GM21576 (cell line): ENCODE results near the gene ITGB7.
"Not testable (repeated sequence)": the region's sequence is repeated elsewhere in the genome, so short reads cannot be mapped to it uniquely, and the experiment has no call there.

Experiments
- ATAC-seq: cut with Tn5 transposase; IDR thresholded peaks from one replicate; pipeline ENCODE4 v1.9.1; 2021; ENCODE audit warnings: mild to moderate bottlenecking, moderate library complexity; ENCODE audit not compliant: unreplicated experiment

Gene ITGB7

DNA sequence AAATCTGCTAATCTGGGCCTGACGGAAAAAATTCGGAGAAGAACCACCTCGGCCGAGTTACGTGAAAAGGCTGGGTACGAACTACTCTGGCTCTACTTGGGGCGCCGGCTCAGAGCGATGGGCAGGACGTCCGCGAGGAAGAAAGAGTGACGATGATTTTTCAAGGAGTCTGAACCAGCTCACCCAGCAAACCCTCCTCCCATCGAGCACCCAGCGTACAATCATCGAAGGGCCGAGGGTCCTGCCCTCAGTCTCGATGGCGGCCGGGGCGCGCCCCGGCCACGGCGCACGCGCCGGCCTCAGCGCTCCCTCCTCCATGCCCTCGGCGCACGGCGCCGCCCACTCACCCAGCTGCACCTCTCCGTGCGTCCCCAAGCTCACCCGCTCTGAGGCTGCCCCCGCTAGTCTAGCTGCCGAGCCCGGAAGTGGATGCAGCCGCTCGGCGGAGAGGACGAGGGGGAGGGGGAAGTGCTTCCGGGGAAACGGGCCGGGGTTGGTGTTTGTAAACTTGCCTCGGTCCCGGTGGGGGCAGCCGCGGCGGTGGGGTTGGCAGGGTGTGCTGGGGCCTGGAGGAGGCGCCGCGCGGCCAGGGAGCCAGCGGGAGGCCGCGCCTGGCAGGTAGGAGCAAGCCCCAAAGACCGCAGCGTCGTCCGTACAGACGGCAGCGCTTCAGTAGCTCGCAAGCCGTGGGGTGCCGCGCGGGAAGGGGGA, 26.7 kb downstream of the ITGB7 start, which contains the start of the genes CSAD and ZNF740:
CSAD (minus strand) TSS at position 706 of the 711 bp plus-strand sequence. CDS start 7,455 bp downstream, outside the sequence.
ZNF740 (plus strand) TSS at position 503 of the 711 bp plus-strand sequence. CDS start 1,262 bp downstream, outside the sequence.
- peak; percentile 89 for ATAC-seq

DNA sequence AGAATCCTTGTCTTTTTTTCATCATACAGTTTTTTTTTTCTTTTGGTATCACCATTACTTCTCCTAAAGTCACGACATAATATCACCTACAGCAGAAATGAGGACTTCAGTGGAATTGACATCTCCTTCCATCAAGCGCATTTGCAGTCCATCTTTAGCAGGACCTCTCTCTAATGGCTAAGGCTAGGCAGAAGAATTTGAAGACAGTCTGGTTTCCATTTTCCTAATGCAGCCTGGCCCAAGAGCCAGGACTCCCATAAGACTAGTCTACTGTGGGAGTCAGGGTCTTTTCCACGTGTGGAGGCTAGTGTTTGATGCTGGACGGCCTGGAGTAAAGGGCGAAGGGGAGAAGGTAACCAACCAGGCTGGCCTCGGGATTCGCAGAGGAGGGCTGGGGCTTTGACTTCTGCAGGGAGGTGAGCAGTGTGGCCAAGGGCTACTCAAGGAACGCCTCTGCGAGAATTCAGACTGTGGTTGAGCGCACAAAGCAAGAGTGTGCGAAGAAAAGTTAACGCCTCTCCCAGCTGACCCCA, 27.3 kb downstream of the ITGB7 start:
- peak; percentile 8 for ATAC-seq

DNA sequence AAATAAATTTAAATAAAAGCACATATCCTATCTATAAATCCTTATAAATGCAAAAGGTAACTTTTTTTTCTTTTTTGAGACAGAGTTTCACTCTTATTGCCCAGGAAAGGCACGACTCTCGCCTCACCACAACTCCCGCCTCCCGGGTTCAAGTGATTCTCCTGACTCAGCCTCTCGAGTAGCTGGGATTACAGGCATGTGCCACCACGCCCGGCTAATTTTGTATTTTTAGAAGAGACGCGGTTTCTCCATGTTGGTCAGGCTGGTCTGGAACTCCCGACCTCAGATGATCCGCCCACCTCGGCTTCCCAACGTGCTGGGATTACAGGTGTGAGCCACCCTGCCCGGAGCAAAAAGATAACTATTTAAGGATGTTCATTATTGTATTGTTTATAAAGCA, 28.2 kb downstream of the ITGB7 start:
- not testable (repeated sequence) for ATAC-seq

DNA sequence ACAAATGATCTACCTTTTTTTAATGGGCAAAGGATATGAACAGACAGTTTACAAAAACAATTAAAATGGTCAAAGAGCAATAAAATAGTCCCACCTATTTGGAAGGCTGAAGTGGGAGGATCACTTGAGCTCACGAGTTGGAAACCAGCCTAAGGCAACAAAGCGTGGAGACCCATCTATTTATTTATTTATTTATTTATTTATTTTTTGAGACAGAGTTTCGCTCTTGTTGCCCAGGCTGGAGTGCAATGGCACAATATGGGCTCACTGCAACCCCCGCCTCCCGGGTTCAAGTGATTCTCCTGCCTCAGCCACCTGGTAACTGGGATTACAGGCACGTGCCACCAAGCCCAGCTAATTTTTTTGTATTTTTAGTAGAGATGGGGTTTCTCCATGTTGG, 29.6 kb downstream of the ITGB7 start:
- not testable (repeated sequence) for ATAC-seq

DNA sequence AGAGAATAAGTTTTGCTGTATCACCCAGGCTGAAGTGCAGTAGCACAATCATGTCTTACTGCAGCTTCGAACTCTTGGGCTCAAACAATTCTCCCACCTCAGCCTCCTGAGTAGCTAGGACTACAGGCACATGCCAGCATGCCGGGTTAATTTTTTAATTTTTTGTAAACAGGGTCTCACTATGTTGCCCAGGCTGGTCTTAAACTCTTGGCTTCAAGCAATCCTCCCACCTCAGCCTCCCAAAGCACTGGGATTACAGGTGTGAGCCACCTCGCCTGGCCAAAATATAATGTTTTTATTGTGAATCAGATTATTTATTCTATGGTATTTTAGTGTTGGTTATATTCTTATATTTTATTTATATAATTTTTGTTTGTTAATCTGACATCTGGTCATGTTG, 30.3 kb downstream of the ITGB7 start:
- ATAC-seq = no peak

DNA sequence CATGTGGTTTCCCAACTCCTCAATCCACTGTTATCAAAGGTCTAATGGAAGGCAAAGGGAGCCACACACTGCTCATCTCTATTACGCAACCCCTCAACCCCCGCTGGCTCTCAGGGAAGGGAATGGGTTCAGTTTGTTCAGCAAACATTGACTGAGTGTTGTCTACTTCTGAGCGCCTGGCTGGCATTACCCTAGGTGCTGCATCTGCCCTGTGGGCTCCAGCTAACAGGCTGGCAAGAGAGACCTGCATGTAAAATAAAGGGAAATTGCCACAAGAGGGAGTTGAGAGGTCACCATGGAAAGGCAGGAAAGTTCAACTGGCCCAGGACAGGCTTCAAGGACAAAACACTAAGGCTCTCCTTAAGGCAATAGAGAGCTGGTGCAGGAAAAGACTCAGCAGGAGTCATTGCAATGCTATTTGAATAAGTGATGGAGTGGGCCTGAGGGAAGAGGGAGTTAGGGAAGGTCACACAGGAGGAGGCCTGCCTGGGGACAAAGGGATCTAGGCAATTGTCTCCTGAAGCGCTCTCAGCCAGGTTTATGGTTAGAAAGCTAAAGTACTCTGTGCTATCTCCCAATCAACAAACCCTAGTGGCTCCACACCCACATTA, 32.1 kb downstream of the ITGB7 start:
- ATAC-seq = no peak

DNA sequence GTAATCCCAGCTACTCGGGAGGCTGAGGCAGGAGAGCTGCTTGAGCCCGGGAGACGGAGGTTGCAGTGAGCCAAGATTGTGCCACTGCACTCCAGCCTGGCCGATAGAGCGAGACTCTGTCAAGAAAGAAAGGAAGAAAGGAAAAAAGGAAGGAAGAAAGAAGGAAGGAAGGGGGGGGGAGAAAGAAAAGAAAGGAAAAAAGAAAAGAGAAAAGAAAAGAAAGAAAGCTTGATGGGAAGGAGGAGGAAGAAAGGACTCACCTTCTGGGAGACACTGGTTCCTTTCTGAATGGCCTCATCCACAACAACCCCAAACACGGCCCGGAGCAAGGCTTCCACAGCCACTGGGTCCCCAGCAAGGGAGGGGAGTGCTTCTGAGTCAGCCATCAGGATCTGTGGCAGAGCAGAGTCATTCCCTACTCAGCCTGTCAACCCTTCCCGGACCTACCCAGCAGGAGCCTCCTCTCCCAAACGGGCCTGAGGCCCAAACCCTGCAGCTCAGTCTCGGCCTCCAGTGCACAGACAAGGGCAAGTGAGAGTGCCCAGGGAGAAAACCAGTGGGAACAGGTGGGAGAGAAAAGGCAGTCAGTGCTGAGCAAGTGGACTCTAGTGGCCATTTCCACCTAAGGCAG, 33.9 kb downstream of the ITGB7 start:
- ATAC-seq = no peak

DNA sequence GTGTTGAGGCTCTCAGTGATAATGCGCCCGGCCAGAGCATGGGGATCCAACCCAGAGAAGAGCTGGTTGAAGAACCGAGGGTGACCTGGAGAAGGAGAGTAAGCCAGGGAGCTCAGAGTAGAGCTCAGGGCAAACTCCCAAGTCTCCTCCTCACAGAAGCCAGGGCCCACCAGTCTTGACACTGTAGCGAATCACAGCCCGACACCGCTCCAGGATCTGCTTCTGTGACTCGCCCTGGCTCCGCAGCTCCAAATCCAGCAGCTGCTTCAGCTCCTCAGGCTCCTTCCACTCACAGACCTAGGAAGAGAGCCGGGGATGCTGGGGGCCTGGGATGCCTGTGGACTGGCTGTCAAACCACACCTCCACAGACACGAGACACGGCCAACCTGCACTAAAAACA, 34.7 kb downstream of the ITGB7 start:
- no peak for ATAC-seq

DNA sequence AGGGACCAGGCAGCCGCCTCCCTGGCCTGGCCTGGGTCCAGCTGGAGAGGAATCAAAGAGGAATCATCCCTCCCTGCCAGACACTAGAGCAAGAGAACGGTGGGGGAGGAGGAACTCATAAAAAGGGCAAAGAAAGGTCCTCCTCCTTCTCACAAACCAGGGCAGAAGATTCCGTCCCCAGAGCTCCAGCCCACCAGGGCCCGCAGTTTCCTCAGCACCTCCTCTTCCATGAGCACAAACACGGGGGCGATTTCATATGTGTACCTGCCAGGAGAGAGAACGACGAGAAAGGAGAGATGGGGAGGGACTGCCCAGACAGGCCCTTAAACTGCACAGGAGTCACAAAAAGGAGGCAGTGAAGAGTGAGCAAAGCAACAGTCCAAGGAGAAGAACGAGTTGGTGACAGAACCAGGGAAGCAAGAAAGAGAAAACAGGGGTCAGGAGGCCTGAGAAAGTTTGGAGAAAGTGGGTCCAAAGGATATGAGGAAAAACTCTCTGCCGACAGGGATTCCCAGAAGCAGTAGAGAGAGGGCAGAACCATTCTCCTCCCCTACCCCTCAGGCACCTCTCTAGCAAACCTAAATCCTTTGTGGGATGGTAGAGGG, 35.2 kb downstream of the ITGB7 start:
- no peak for ATAC-seq

DNA sequence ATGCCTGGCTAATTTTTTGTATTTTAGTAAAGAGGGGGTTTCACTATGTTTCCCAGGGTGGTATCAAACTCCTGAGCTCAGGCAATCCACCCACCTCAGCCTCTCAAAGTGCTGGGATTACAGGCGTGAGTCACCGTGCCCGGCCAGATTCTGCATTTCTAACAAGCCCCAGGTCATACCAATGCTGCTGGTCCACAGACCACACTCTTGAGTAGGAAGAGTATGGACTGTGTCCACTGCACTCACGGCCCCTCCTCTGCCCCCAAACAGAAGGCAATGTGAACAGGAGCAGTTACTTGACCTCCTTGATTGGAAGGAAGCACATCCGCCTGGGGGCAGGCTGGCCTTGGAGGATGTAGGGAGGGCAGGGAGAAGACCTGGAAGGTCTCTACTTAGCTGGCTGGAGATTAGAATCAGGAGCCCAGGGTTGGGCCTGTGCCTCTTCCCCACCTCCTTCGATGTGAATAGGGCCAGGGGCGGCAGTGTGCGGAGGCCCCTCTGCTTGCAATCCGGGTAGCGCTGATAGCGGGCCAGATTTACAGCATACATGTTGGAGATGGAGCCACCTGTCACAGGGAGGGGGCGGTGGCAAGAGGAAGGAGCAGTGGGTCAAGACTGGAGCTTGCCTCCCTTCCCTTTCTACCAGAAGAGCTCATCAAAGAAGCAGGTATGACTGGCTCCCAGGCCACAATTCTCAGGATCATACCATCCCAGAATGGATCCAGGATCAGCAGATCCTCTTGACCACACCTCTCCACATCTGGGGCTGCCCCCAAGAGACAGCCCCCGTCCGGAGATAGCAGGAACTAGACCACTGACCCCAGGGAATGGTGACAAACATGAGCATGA, 36.0 kb downstream of the ITGB7 start:
- no peak for ATAC-seq

DNA sequence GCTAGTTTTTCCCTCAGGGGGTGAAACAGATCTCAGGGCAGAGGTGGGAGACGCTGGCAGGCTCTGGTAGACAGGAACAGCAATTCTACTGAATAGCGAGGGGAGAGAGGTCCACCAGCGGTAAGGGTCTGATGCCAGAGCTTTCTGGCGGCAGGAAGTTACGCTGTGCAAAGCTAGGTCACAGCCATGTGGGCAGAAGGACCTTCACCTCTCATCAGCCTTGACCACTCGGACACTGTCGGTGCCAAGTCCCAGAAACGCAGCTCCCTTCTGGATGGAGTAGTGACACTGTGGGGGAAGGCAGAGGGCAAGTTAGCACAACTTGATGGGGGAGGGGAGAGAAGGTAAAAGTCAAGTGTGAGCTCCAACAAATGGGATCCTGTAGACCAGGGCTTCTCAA, 36.8 kb downstream of the ITGB7 start:
- no peak for ATAC-seq

DNA sequence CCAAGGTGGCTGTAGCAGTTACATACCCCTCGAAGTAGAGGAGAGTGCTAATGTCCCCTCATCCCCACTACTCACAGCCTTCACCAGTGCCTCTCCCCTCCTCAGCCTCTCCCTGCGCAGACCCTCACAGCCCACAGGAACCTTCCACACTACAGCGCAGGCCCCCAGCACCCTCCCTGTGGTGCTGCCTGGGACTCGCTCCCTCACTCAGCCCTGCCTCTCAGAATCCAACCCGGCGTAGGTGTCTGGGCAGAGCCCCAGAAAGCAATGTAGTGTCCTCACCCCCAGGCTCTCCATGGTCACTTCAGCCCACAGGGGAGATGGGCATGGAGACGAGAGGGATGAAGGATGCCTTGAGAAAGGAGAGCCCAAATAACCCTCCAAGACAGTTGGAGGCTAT, 37.4 kb downstream of the ITGB7 start:
- no peak for ATAC-seq

DNA sequence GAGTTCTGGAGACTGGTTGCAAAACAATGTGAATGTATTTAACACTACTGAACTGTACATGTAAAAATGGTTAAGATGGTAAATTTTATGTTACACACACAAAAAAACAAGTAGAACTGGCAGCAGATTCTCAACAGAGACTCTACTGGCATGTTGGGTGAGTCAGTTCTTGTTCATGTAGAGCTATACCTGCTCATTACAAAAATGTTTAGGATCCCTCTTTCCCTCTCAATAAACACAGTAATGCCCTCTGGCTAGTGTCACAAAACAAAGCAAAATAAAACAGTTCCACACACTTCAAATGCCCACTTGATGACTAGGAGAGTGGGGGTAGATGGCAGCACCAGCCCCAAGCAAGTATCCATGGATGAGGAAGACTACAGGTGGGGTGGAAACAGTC, 40.2 kb downstream of the ITGB7 start:
- ATAC-seq = no peak

DNA sequence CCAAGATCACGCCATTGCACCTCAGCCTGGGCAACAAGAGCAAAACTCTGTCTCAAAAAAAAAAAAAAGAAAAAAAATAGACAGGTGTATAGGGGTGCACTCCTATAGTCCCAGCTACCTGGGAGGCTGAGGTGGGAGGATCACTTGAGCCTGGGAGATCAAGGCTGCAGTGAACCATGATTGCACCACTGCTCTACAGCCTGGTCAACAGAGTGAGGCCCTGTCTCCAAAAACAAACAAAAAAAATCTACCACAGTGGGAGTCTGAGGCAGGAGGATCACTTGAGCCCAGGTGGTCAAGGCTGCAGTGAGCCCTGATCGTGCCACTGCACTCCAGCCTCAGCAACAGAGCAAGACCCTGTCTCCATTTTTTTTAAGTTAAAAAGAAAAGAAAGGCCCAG, 44.0 kb downstream of the ITGB7 start:
- ATAC-seq = not testable (repeated sequence)

DNA sequence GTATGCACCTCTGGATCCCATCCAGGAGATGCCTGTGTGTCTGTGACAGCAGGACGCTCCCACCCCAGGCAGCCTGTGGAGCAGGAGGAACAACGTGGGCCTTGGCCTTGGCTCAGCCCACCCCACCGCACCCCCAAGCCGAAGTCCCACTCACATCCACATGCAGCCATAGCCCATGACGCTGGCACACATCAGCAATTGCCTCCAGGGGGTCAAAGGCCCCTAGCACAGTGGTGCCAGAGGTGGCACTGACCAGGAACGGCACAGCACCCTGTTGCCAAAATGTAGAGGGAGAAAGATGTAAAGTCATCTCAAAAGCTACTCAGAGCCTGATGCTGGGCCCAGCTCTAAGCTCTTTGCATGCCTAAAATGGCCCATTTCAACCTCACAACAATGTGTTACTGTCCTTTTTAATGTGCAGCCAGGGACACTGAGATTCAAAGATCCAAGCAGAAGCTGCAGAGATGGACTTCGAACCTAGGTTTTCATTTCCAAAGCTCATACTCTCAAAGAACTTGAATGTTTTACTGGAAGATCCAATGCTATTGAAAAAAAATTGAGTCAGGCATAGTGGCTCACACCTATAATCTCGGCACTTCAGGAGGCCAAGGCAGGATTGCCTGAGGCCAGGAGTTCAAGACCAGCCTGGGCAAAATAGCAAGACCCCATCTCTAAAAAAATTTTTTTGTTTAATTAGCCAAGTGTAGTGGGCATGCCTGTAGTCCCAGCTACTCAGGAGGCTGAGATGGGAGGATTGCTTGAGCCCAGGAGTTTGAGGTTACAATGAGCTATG, 45.7 kb downstream of the ITGB7 start:
- no peak for ATAC-seq

DNA sequence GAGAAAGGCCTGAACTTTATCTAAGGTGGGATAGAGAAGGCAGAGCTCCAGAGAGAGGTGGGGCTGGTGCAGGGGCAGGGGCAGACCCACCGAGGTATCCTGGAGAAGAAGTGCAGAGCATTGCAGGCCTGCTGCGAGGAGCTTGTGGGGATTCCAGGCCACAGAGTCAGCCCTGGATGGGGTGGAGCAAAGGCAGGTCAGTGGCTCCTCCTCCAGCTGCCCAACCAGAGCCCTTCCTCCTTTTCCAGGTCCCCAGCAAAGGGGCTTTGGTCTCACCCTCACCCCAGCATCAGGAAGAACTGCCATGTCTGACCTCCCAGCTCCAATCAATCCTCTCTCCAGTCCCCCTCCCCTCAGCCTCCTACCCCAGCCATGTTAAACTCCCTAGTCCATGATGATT, 46.4 kb downstream of the ITGB7 start:
- ATAC-seq = no peak

DNA sequence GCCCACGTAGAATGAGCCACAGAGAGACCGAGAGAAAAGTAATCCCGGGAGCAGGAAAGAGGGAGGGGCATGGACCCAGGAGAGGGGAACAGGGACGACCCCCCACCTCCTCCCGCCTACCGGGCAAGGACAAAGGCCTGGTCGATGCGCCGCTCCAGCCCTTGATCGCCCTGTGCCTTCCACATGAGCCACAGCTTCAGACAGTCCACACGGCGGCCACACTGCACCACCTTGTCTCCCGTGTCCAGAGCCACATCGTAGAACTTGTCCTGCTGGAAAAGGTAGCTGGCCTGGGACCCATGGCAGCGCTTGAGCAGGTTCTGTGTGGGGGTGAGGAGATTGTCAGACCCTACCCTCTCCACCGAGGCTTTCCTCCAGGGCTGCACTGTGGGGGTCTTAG, 47.1 kb downstream of the ITGB7 start:
- no peak for ATAC-seq

DNA sequence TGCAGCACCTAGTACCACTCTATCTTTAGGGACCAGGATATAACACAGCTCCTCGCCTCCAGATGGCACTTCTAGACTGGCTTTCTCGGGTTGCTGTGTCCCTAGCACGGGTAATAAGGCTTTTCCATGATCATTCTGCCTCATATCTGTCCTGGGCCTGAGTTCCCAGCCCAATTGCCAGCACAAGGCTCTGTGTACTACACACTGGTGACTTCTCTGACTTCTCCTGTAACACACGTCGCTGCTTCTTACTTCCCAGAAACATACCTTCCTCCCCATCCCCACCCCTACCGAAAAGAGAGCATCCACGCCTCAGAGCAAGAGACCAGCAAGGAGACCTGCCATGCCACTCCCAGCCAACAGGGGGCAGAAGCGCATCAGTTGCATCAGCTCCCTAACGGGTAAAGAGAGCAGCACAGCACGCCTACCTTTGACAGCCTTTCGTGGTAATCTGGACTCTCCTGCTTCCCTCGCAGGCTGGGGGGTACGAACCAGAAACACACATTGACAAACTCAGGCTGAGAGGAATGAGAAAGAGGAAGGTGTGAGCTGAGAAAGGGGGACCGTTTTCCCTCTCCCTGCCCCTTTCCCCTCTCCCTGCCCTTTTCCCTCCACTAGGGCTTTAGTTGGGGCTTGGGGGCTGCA, 47.7 kb downstream of the ITGB7 start:
- ATAC-seq = peak; percentile 81

DNA sequence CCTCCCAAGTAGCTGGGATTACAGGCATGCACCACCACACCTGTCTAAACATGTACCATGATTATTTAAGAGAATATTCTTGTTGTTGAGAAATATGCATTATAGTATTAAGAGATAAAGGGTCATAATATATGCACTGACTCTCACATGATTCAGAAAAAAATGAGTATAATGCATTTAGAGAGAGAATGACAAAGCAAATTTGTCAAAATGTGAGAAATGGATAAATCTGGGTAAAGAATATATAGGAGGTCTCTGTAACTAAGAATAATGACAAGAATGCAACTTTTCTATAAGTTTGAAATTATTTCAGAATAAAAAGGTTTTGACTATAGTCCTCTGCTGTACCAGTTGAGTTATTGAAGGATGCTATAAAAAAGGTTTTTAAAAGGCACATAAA, 54.7 kb downstream of the ITGB7 start:
- no peak for ATAC-seq
